22Rv1 (cell line): ENCODE results near the gene TMEM14A.

Source experiments
- ZFX ChIP-seq: fragments of 450-650 bp; IDR thresholded peaks from 2 replicates; pipeline ENCODE4 v1.6.1; 2017; ENCODE audit warnings: antibody characterized with exemption, borderline replicate concordance
- TF ChIP-seq, protein P1 (sequence below): fragments of 450-650 bp; IDR thresholded peaks from 2 replicates; pipeline ENCODE4 v1.5.1; 2017; ENCODE audit warnings: mild to moderate bottlenecking

DNA sequence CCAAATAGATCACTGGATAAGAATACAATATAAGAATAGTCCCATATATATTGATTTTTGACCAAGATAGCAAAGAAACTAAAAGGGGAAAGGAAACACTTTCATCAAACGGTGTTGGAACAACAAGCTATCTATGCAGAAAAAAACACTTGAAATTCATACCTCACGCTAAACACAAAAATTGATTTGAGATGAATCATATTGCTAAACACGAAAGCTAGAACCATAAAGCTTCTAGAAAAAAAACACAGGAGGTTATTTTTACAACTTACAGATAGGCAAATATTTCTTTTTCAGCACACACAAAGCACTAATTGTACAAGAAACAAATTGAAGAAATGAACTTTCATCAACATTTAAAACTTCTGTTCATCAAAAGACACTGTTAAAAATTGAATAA lies 36.7 kb upstream of the TMEM14A start:
- TF ChIP-seq, protein P1, sequence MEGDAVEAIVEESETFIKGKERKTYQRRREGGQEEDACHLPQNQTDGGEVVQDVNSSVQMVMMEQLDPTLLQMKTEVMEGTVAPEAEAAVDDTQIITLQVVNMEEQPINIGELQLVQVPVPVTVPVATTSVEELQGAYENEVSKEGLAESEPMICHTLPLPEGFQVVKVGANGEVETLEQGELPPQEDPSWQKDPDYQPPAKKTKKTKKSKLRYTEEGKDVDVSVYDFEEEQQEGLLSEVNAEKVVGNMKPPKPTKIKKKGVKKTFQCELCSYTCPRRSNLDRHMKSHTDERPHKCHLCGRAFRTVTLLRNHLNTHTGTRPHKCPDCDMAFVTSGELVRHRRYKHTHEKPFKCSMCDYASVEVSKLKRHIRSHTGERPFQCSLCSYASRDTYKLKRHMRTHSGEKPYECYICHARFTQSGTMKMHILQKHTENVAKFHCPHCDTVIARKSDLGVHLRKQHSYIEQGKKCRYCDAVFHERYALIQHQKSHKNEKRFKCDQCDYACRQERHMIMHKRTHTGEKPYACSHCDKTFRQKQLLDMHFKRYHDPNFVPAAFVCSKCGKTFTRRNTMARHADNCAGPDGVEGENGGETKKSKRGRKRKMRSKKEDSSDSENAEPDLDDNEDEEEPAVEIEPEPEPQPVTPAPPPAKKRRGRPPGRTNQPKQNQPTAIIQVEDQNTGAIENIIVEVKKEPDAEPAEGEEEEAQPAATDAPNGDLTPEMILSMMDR = no peak
- TF ChIP-seq ZFX = no peak
